ENCODE data around the gene TENM4. TPM values are rescaled to one million over a fixed set of nuclear protein-coding genes. Genes with fewer than 3 reads are reported as not detected.

Gene TENM4
- total and polyA plus RNA-seq, 2 of the 13 experiments (the other 11 are each of a cell fraction or from before 2014, with no cell fraction given) = not detected

GRCh38 chr11:78630155-78630554 lies 810.7 kb downstream of the TENM4 start:
- H3K36me3 ChIP-seq (replicated peaks in 1 of 2; ENCODE audit: control insufficient read depth in 1 of 2, insufficient read depth in 2 of 2, low read length in 2 of 2) = no peaks in the 10 kb centered on the region
- no peak overlapping the region for H3K27ac ChIP-seq (ENCODE audit: extremely low read length, insufficient read depth, low read length)
- TF ChIP-seq KDM2A (CRISPR knock-in tag; IDR thresholded peaks at IDR 0.05; ENCODE audit: borderline replicate concordance, low read depth) (no peak), USF2 (IDR thresholded peaks at IDR 0.05; ENCODE audit: low read depth, low read length) (no peak), USF2 (CRISPR knock-in tag; IDR thresholded peaks at IDR 0.05; ENCODE audit: borderline replicate concordance) (no peak), ZNF160 (CRISPR knock-in tag; IDR thresholded peaks at IDR 0.05) (peak; percentile 92)
- in situ Hi-C loops (cut with HindIII; ENCODE audit: extremely low pct_ligation_motif_present, low pct_unique_long_range_greater_than_20kb) (no loop called here), intact Hi-C loops (cut with micrococcal nuclease; ENCODE audit: unreplicated experiment) (no loop called here)
- H4K20me1 ChIP-seq (ENCODE audit: insufficient read depth, low read length) = no peaks in the 10 kb centered on the region
- no peak for DNase-seq (ENCODE audit: low spot score)
- FAIRE-seq = no peak
- no peak overlapping the region for H3K9ac ChIP-seq (ENCODE audit: insufficient read depth, low read depth, low read length)
- no peak overlapping the region for H3K4me3 ChIP-seq (replicated peaks in 1 of 3; ENCODE audit: insufficient read depth in 1 of 3, low read depth in 2 of 3, low read length in 3 of 3)
- BruUV-seq (replicated peaks) = no TSS peak
- no peaks in the 10 kb centered on the region for H3K79me2 ChIP-seq (ENCODE audit: insufficient read depth, low read length)
- H3K9me3 ChIP-seq (ENCODE audit: low read length) = peaks cover 25% of the 10 kb centered on the region; the same call in 1 of the 2 replicates
- ChIA-PET CTCF (ENCODE audit: low intra/inter-chr PET ratio, low total read pairs) (no interaction called here), POLR2A (no interaction called here)
- 53% methylated on average over 3 of the region's 3 CpGs for WGBS (ENCODE audit: low lambda C conversion rate)
- no peak for ATAC-seq
- H2AFZ ChIP-seq (ENCODE audit: low read length) = no peak overlapping the region
- peaks cover 9% of the 10 kb centered on the region; the same call in 1 of the 2 replicates for H3K4me1 ChIP-seq (ENCODE audit: insufficient read depth, low read length)
- no peaks in the 10 kb centered on the region for H3K27me3 ChIP-seq (ENCODE audit: control insufficient read depth in 1 of 2, insufficient read depth in 2 of 2, low read length in 2 of 2)
- H3K4me2 ChIP-seq (ENCODE audit: low read depth, low read length) = no peak overlapping the region

GRCh38 chr11:78622666-78623065 lies 818.2 kb downstream of the TENM4 start:
- Histone ChIP-seq H3K27ac (ENCODE audit: extremely low read length, insufficient read depth, low read length) (no peak overlapping the region), H3K9ac (ENCODE audit: insufficient read depth, low read depth, low read length) (no peak overlapping the region), H2AFZ (ENCODE audit: low read length) (no peak overlapping the region), H4K20me1 (ENCODE audit: insufficient read depth, low read length) (no peaks in the 10 kb centered on the region), H3K9me3 (ENCODE audit: low read length) (no peaks in the 10 kb centered on the region), H3K4me3 (replicated peaks in 1 of 3; ENCODE audit: insufficient read depth in 1 of 3, low read depth in 2 of 3, low read length in 3 of 3) (no peak overlapping the region), H3K4me1 (ENCODE audit: insufficient read depth, low read length) (no peaks in the 10 kb centered on the region), H3K27me3 (ENCODE audit: control insufficient read depth in 1 of 2, insufficient read depth in 2 of 2, low read length in 2 of 2) (no peaks in the 10 kb centered on the region; a peak in 1 of 5 replicates), H3K79me2 (ENCODE audit: insufficient read depth, low read length) (no peaks in the 10 kb centered on the region), H3K36me3 (replicated peaks in 1 of 2; ENCODE audit: control insufficient read depth in 1 of 2, insufficient read depth in 2 of 2, low read length in 2 of 2) (no peaks in the 10 kb centered on the region), H3K4me2 (ENCODE audit: low read depth, low read length) (no peak overlapping the region)
- ChIA-PET CTCF (ENCODE audit: low intra/inter-chr PET ratio, low total read pairs) (no interaction called here), POLR2A (no interaction called here)
- intact Hi-C loops (cut with micrococcal nuclease; ENCODE audit: unreplicated experiment) (no loop called here), in situ Hi-C loops (cut with HindIII; ENCODE audit: extremely low pct_ligation_motif_present, low pct_unique_long_range_greater_than_20kb) (no loop called here)
- no TSS peak for BruUV-seq (replicated peaks)
- FAIRE-seq (no peak), ATAC-seq (no peak), DNase-seq (ENCODE audit: low spot score) (no peak)
- WGBS (ENCODE audit: low lambda C conversion rate) = 25% methylated on average over 2 of the region's 5 CpGs
- TF ChIP-seq HHEX (CRISPR knock-in tag; IDR thresholded peaks at IDR 0.05) = no peak
- TF ChIP-seq TBL1XR1 (IDR thresholded peaks at IDR 0.05; ENCODE audit: borderline replicate concordance, low read length, partially characterized antibody) = no peak

Data from HepG2 (cell line).